MM.1S (cell line): ENCODE results near the gene GRM1.

ENCODE experiments used
- EZH2 ChIP-seq: fragments of 300-600 bp; sonication (generic); optimal IDR thresholded peaks from 2 replicates; pipeline ENCODE3; 2017; ENCODE audit warnings: low read depth, mild to moderate bottlenecking, antibody characterized with exemption, low read length, mixed read lengths
- TF ChIP-seq, protein P1 (sequence below): fragments of 300-600 bp; sonication (generic); IDR thresholded peaks from 2 replicates; pipeline ENCODE4 v1.5.1; 2016; ENCODE audit warnings: antibody characterized with exemption, low read length, mixed read lengths

GRCh38 chr6:146183831-146184230, 155.0 kb downstream of the GRM1 start:
- TF ChIP-seq, protein P1, sequence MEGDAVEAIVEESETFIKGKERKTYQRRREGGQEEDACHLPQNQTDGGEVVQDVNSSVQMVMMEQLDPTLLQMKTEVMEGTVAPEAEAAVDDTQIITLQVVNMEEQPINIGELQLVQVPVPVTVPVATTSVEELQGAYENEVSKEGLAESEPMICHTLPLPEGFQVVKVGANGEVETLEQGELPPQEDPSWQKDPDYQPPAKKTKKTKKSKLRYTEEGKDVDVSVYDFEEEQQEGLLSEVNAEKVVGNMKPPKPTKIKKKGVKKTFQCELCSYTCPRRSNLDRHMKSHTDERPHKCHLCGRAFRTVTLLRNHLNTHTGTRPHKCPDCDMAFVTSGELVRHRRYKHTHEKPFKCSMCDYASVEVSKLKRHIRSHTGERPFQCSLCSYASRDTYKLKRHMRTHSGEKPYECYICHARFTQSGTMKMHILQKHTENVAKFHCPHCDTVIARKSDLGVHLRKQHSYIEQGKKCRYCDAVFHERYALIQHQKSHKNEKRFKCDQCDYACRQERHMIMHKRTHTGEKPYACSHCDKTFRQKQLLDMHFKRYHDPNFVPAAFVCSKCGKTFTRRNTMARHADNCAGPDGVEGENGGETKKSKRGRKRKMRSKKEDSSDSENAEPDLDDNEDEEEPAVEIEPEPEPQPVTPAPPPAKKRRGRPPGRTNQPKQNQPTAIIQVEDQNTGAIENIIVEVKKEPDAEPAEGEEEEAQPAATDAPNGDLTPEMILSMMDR = no peak
- TF ChIP-seq EZH2 = no peak
